ENCODE results near the gene MRPL45.
A peak's percentile ranks its signal among the peaks of the same experiment; 100 is the strongest.

Gene MRPL45

DNA sequence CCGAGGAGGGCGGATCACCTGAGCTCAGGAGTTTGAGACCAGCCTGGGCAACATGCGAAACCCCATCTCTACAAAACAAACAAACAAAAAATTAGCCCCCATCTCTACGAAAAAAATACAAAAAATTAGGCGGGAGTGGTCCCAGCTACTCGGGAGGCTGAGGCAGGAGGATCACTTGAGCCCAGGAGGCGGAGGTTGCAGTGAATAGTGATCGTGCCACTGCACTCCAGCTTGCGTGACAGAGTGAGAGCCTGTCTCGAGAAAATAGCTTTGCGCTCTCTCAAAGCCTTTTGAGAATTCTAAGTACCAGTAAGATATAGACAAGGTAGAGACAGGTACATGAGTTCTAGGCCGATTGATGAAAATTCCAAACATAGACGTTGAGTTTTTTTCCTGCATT lies 56.7 kb downstream of the MRPL45 start:
- H3K4me3 ChIP-seq (replicated peaks; ENCODE audit: low read depth, low read length): peak overlapping the region; percentile 69
- TF ChIP-seq, protein P1, sequence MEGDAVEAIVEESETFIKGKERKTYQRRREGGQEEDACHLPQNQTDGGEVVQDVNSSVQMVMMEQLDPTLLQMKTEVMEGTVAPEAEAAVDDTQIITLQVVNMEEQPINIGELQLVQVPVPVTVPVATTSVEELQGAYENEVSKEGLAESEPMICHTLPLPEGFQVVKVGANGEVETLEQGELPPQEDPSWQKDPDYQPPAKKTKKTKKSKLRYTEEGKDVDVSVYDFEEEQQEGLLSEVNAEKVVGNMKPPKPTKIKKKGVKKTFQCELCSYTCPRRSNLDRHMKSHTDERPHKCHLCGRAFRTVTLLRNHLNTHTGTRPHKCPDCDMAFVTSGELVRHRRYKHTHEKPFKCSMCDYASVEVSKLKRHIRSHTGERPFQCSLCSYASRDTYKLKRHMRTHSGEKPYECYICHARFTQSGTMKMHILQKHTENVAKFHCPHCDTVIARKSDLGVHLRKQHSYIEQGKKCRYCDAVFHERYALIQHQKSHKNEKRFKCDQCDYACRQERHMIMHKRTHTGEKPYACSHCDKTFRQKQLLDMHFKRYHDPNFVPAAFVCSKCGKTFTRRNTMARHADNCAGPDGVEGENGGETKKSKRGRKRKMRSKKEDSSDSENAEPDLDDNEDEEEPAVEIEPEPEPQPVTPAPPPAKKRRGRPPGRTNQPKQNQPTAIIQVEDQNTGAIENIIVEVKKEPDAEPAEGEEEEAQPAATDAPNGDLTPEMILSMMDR (IDR thresholded peaks at IDR 0.05; ENCODE audit: low read depth, low read length, missing control alignments): no peak
- DNase-seq (ENCODE audit: extremely low read depth, low read depth): no peak

DNA sequence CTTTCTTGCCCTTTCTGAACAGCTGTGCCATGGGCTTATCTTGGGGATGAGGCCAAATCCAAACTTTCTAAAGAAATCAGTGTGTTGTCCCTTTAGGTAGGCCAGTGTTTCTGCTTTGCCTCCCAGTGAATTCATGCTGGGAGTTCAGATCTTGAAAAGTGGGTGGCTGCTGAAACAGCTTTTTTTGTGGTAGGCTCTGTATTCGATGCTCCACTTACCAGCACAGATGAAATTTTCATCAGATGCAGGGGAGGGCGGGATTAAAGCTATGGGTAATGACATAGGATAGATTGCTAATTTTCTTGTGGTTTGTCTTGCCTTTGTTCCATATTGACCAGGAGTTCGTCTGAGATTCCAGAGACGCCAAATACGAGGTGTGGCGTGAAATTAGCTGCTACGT lies 57.5 kb downstream of the MRPL45 start:
- TF ChIP-seq, protein P1 (IDR thresholded peaks at IDR 0.05; ENCODE audit: low read depth, low read length, missing control alignments): no peak
- no peak overlapping the region for H3K4me3 ChIP-seq (replicated peaks; ENCODE audit: low read depth, low read length)
- DNase-seq (ENCODE audit: extremely low read depth, low read depth): no peak

DNA sequence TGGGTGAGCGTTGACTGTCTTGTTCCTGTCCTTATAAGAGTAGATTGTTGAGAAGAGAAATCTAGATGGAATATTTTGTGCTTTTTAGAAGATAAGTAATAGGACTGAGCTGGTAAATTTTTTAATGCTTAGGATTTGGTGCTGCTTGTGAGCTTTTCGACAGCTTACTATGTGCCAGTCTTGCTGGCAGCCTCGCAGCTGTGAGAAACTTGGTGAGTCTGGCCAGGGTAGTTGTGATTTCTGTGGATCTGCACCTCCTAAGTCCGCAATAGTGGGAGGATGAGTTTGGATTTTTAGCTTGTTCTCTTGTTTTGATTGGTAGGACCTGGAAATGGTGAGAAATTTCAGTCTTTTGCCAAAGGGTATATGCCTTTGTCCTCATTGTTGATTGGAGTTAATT lies 58.3 kb downstream of the MRPL45 start:
- no peak overlapping the region for H3K4me3 ChIP-seq (replicated peaks; ENCODE audit: low read depth, low read length)
- TF ChIP-seq, protein P1 (IDR thresholded peaks at IDR 0.05; ENCODE audit: low read depth, low read length, missing control alignments): no peak
- DNase-seq (ENCODE audit: extremely low read depth, low read depth): no peak

DNA sequence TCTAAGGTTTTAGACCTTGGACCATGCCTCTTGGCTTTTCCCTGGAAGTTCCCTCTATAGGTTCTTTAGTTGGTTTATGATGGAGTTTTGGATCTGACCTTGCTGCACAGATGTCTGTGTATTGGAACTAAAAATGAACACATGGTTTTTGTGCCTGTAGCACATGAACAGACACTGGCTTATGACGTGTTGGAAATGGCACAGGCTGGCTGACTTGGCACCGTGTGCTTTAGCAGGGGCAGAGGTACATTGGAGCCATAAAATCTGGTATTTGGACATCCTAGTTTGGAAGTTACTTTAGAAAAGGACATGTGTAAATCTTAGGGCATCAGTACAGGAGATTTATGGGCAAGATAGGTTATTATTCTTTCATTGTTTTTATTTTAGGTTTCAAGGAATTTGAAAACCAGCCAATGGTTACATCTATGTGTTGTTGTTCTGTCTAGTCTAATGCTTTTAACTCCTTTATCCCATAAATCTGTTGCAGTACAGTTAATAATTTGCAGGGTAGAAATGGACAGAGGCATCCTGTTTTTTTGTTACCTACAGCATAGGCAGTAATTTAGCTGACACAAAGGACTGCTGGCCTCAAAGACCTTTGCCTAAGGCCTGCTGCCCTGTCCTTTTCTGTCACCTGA lies 60.6 kb downstream of the MRPL45 start:
- no peak for DNase-seq (ENCODE audit: extremely low read depth, low read depth)
- no peak overlapping the region for H3K4me3 ChIP-seq (replicated peaks; ENCODE audit: low read depth, low read length)
- TF ChIP-seq, protein P1 (IDR thresholded peaks at IDR 0.05; ENCODE audit: low read depth, low read length, missing control alignments): no peak

DNA sequence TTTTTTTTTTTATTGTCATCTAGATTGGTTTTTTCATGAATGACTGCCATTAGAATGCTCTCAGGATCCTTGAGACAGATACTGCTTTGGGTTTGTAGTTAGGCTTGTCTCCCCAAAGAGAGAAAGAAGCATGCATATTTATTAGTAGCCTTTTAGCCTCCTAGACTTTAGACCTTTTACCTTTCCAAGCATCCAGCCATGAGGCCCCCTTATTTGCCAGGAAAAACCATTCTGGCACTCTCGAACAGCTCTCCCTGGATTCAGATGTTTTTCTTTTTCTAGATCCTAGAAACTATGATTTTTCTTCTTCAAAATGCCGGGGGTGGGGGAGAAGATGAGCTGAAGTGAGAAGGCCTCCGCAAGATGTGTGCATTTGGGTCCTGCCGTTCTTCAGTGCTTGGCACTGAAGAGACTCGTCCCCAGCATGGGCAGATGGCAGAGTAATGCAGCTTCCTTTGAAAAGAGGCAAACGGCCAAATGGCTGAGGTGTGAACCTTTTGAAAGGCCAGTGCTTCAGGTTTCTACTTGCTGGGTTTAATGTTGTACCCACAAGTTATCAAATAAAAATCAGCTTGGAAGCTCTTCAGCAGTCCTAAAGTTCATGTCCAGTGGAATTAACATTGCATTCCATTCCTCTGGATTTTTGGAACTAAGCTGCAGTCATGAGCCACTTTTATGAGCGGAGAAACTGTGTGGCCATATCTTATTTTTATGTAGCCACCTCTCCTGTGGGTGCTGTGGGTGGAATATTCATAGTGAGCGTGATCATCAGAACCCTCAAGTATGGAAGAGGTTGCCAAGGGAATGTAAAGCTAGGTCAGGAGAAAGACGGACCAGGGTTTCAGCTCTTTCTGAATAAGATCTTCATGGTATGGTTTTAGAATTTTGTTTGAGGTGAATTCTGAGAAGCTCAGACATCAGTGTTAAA lies 61.9 kb downstream of the MRPL45 start:
- DNase-seq (ENCODE audit: extremely low read depth, low read depth): no peak
- TF ChIP-seq, protein P1 (IDR thresholded peaks at IDR 0.05; ENCODE audit: low read depth, low read length, missing control alignments): no peak
- H3K4me3 ChIP-seq (replicated peaks; ENCODE audit: low read depth, low read length): no peak overlapping the region

DNA sequence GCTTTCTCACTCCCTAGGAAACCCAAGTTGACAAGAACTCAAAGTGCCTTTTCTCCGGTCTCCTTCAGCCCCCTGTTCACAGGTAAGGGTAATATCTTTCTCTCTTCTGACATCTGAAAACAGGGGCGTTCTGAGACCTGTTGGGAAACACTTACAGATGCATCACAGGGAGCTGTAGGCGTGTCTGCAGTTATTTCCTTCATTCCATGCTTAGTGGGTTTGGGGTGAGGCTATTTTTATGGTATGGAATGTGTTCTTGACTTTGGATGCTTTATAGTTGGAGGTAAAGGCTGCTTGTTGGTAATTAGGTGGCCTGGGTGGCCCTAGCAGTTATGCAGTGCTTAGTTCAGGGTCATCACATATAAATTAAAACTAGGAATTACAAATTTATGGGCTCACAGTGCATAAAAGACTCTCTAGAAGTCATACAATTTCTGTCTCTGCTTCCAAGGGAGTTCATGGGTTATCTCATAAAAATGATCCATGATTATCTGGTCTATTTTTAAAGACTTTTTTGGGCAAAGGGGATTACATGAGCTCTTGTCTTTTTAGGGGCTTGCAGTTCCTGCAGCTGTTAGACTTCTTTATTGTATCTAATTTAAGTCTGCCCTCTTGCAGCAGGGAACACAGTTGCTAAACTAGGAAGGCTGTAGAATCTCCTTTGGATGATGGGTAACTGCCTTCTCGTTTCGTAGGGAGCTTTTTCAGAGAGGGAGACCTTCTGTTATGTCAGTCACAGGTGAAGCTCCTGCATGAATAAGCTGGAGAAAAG lies 64.9 kb downstream of the MRPL45 start:
- DNase-seq (ENCODE audit: extremely low read depth, low read depth): no peak
- H3K4me3 ChIP-seq (replicated peaks; ENCODE audit: low read depth, low read length): no peak overlapping the region
- TF ChIP-seq, protein P1 (IDR thresholded peaks at IDR 0.05; ENCODE audit: low read depth, low read length, missing control alignments): no peak

Data from HFF-Myc (cell line).